K562 (cell line): ENCODE measurements around the gene FAM219B. TPM values are rescaled to one million over a fixed set of nuclear protein-coding genes. Genes with fewer than 3 reads are reported as not detected.
A peak's percentile ranks its signal among the peaks of the same experiment; 100 is the strongest.

ENCODE experiments used
- ATAC-seq: fragments of 200-7000 bp; cut with Tn5 transposase; 3 replicates; pipeline ENCODE4 v1.9.1; 2020; ENCODE audit warnings: moderate library complexity
- BruUV-seq: library from RNA; stranded (reverse); fragments of 400-500 nt; replicated peaks from 2 replicates; lab custom pipeline; 2021; lab: Mats Ljungman, UMichigan
- CTCF ChIA-PET: fragments of 300-600 bp; formaldehyde crosslinking; extraction: SDS; loops from one replicate; lab custom pipeline; 2021; ENCODE audit warnings: low intra/inter-chr PET ratio; lab: Yijun Ruan, JAX
- POLR2A ChIA-PET: fragments of 300-600, 350-650 bp; sonication (Branson Sonifier 250); formaldehyde crosslinking; extraction: SDS; loops from one replicate; lab custom pipeline; 2021; ENCODE audit warnings: antibody characterized with exemption, inconsistent platforms; lab: Yijun Ruan, JAX
- DNase-seq, 4 experiments: peaks; one replicate each; pipeline versions ENCODE4 v3.0.0 to v3.0.0-alpha.2; 2011 to 2018; ENCODE audit warnings: low spot score in 3 of 4, mixed read lengths in 3 of 4; ENCODE audit errors: extremely low read depth in 1 of 4
- FAIRE-seq: peaks from 2 replicates; lab custom pipeline; 2011; peaks lifted over from hg19 to GRCh38; lab: Jason Lieb, UNC
- H2AFZ ChIP-seq: 2 replicates; pipeline ENCODE4 v1.6.0; 2011; ENCODE audit warnings: low read depth, low read length, control low read depth, inconsistent platforms
- H3K27ac ChIP-seq: fragments of 200-600 bp; 3 replicates; pipeline ENCODE4 v1.8.0; 2011; ENCODE audit warnings: low read depth, mild to moderate bottlenecking, control low read depth, inconsistent platforms, low read length, moderate library complexity, mixed read lengths; ENCODE audit errors: extremely low read depth
- H3K27me3 ChIP-seq, 2 experiments: fragments of 300-600 bp in 1 of 2; 2 replicates in 1 of 2; 3 replicates in 1 of 2; pipeline versions ENCODE4 v1.6.0 to v1.8.0; 2011; ENCODE audit warnings: inconsistent platforms in 2 of 2, low read length in 2 of 2, mild to moderate bottlenecking in 1 of 2, mixed read lengths in 1 of 2, moderate library complexity in 1 of 2; ENCODE audit not compliant: control insufficient read depth in 2 of 2, insufficient read depth in 2 of 2
- H3K36me3 ChIP-seq: fragments of 300-600 bp; 3 replicates; pipeline ENCODE4 v1.8.0; 2011; ENCODE audit warnings: mild to moderate bottlenecking, low read length, inconsistent platforms; ENCODE audit not compliant: control insufficient read depth, insufficient read depth
- H3K4me1 ChIP-seq, 2 experiments: fragments of 200-600 bp in 1 of 2; replicated peaks in 1 of 2; 2 replicates in 1 of 2; 3 replicates in 1 of 2; pipeline versions ENCODE4 v1.5.1 to v1.8.0; 2011; ENCODE audit warnings: inconsistent platforms in 2 of 2, low read length in 2 of 2, mild to moderate bottlenecking in 1 of 2, mixed read lengths in 1 of 2, moderate library complexity in 1 of 2; ENCODE audit not compliant: control insufficient read depth in 2 of 2, insufficient read depth in 2 of 2
- H3K4me2 ChIP-seq: 2 replicates; pipeline ENCODE4 v1.6.1; 2011; ENCODE audit warnings: low read length, control low read depth, inconsistent platforms, mixed read lengths; ENCODE audit not compliant: insufficient read depth
- H3K4me3 ChIP-seq: fragments of 200-600 bp; sonication (generic), shearing (Covaris generic); 2 replicates; pipeline ENCODE4 v1.5.1; 2016; ENCODE audit warnings: control low read depth, inconsistent platforms
- H3K79me2 ChIP-seq: fragments of 200-600 bp; 3 replicates; pipeline ENCODE4 v1.8.0; 2011; ENCODE audit warnings: low read length, inconsistent platforms; ENCODE audit not compliant: control insufficient read depth, insufficient read depth
- H3K9ac ChIP-seq, 2 experiments: 2 replicates each; pipeline versions ENCODE4 v1.6.0 to v1.6.1; 2011; ENCODE audit warnings: low read depth in 2 of 2, low read length in 2 of 2, control low read depth in 1 of 2, inconsistent platforms in 1 of 2, mild to moderate bottlenecking in 1 of 2, mixed read lengths in 1 of 2; ENCODE audit not compliant: insufficient read depth in 1 of 2
- H3K9me1 ChIP-seq: one replicate; pipeline ENCODE4 v1.6.0; 2011; ENCODE audit warnings: inconsistent platforms, mild to moderate bottlenecking, low read length, moderate library complexity; ENCODE audit not compliant: control insufficient read depth, insufficient read depth
- H3K9me3 ChIP-seq: replicated peaks from 2 replicates; pipeline ENCODE4 v1.5.1; 2011; ENCODE audit warnings: low read depth, low read length, inconsistent platforms; ENCODE audit not compliant: control insufficient read depth, insufficient read depth
- H4K20me1 ChIP-seq: replicated peaks from 2 replicates; pipeline ENCODE4 v1.6.1; 2011; ENCODE audit warnings: low read length, inconsistent platforms, mixed read lengths; ENCODE audit not compliant: control insufficient read depth, insufficient read depth
- ATF1 ChIP-seq, 2 experiments: fragments of 450-650 bp in 1 of 2; IDR thresholded peaks; 2 replicates each; pipeline ENCODE4 v1.6.1; 2016; ENCODE audit warnings: missing compliant biosample characterization in 1 of 2, missing genetic modification characterization in 1 of 2
- CEBPG ChIP-seq, 3 experiments: fragments of 200-800 bp in 1 of 3; sonication (Bioruptor generic) in 1 of 3; sonication (generic) in 1 of 3; formaldehyde crosslinking in 1 of 3; IDR thresholded peaks in 2 of 3; conservative IDR thresholded peaks in 1 of 3; 2 replicates each; pipeline versions ENCODE4 v1.6.1 to v1.8.0; 2016 to 2022; ENCODE audit warnings: missing compliant biosample characterization in 2 of 3, missing genetic modification characterization in 2 of 3, mild to moderate bottlenecking in 1 of 3, missing genetic modification reagents in 1 of 3
- CREM ChIP-seq: IDR thresholded peaks from 2 replicates; pipeline ENCODE4 v1.6.1; 2014; ENCODE audit warnings: antibody characterized with exemption, low read depth
- EGR1 ChIP-seq: fragments of 450-650 bp; conservative IDR thresholded peaks from 2 replicates; pipeline ENCODE4 v1.6.1; 2017; ENCODE audit warnings: mild to moderate bottlenecking
- ELF4 ChIP-seq: fragments of 450-650 bp; formaldehyde crosslinking; IDR thresholded peaks from 2 replicates; pipeline ENCODE4 v1.4.0; 2022; ENCODE audit warnings: missing genetic modification characterization
- LCOR ChIP-seq: sonication (generic); formaldehyde crosslinking; IDR thresholded peaks from 2 replicates; pipeline ENCODE4 v1.8.0; 2022; ENCODE audit warnings: mild to moderate bottlenecking, missing genetic modification reagents
- NFRKB ChIP-seq: fragments of 450-650 bp; IDR thresholded peaks from 2 replicates; pipeline ENCODE4 v1.6.1; 2016; ENCODE audit warnings: low read depth
- POLR2B ChIP-seq: fragments of 450-650 bp; IDR thresholded peaks from 2 replicates; pipeline ENCODE4 v1.6.1; 2018; ENCODE audit warnings: low read depth; ENCODE audit not compliant: partially characterized antibody
- RB1 ChIP-seq: fragments of 450-650 bp; IDR thresholded peaks from 2 replicates; pipeline ENCODE4 v1.6.1; 2017; ENCODE audit warnings: low read depth, mild to moderate bottlenecking
- SREBF2 ChIP-seq: sonication (generic); formaldehyde crosslinking; IDR thresholded peaks from 2 replicates; pipeline ENCODE4 v1.4.0; 2020; ENCODE audit warnings: mild to moderate bottlenecking, missing genetic modification reagents
- ZNF165 ChIP-seq: fragments of 250-450 bp; sonication (Bioruptor Pico); IDR thresholded peaks from 2 replicates; pipeline ENCODE4 v1.4.0; 2020; ENCODE audit warnings: borderline replicate concordance
- ZNF354B ChIP-seq: fragments of 250-450 bp; sonication (Bioruptor Pico); IDR thresholded peaks from 2 replicates; pipeline ENCODE4 v1.4.0; 2020
- ZNF717 ChIP-seq: fragments of 250-450 bp; sonication (Bioruptor Pico); IDR thresholded peaks from 2 replicates; pipeline ENCODE4 v1.5.0; 2021
- WGBS: fragments of 100-300 bp; shearing (Covaris generic); methylation state at CpG from one replicate; pipeline ENCODE4 v1.1.6; 2016; ENCODE audit warnings: low coverage, mixed read lengths; ENCODE audit not compliant: insufficient coverage; ENCODE audit errors: missing lambda C conversion rate; 5-methylcytosine and 5-hydroxymethylcytosine counted together
- in situ Hi-C: fragments of 300-500 bp; cut with MboI; formaldehyde crosslinking; loops from 4 replicates; pipeline ENCODE4 v1.15.0; 2018; ENCODE audit warnings: inconsistent platforms, mixed read lengths
- intact Hi-C: fragments of 100-400 bp; cut with micrococcal nuclease; formaldehyde crosslinking; loops from 2 replicates; pipeline ENCODE4 v1.14.2; 2022
- polyA plus RNA-seq, 8 experiments: library from polyadenylated mRNA; depleted of rRNA in 4 of 8; stranded (reverse) in 5 of 8; unstranded in 3 of 8; fragments of >200 nt; fragmentation: Nextera tagmentation in 2 of 8; fragmentation: Illumina TruSeq in 1 of 8; extraction: Ambion mirVana in 2 of 8; extraction: Trizol in 1 of 8; gene quantifications; 2 replicates each; pipeline versions ENCODE4 v1.2.1 to v1.2.3, GENCODE V29; 2011 to 2014; ENCODE audit warnings: inconsistent platforms in 1 of 8, missing spikeins in 1 of 8
- total RNA-seq, 7 experiments: library from RNA; depleted of rRNA in 6 of 7; stranded (reverse); fragments of >200 nt in 6 of 7; fragmentation: Illumina TruSeq in 2 of 7; extraction: Trizol in 2 of 7; gene quantifications; 2 replicates each; pipeline versions ENCODE4 v1.2.1 to v1.2.3, GENCODE V29; 2011 to 2021; ENCODE audit warnings: low replicate concordance in 1 of 7
- TF ChIP-seq, protein P1 (sequence below): IDR thresholded peaks from 2 replicates; pipeline ENCODE4 v1.6.1; 2016; ENCODE audit warnings: missing genetic modification characterization, missing compliant biosample characterization
- TF ChIP-seq, protein P2 (sequence below): fragments of 450-650 bp; IDR thresholded peaks from 2 replicates; pipeline ENCODE4 v1.6.1; 2016; ENCODE audit warnings: antibody characterized with exemption
- TF ChIP-seq, protein P3 (sequence below), 3 experiments: IDR thresholded peaks in 2 of 3; conservative IDR thresholded peaks in 1 of 3; 2 replicates each; pipeline ENCODE4 v1.5.1; 2011 to 2012; ENCODE audit warnings: low read length in 3 of 3, mild to moderate bottlenecking in 3 of 3, control low read depth in 2 of 3, improper control_type of control experiment in 1 of 3, inconsistent platforms in 1 of 3, low read depth in 1 of 3, mixed read lengths in 1 of 3, moderate library complexity in 1 of 3; ENCODE audit not compliant: insufficient read depth in 2 of 3

The FAM219B gene
- total and polyA plus RNA-seq, 9 of the 15 experiments (the other 6 are each of a cell fraction or from before 2014, with no cell fraction given): 6.8 to 50.4 (median 29.4) TPM

DNA sequence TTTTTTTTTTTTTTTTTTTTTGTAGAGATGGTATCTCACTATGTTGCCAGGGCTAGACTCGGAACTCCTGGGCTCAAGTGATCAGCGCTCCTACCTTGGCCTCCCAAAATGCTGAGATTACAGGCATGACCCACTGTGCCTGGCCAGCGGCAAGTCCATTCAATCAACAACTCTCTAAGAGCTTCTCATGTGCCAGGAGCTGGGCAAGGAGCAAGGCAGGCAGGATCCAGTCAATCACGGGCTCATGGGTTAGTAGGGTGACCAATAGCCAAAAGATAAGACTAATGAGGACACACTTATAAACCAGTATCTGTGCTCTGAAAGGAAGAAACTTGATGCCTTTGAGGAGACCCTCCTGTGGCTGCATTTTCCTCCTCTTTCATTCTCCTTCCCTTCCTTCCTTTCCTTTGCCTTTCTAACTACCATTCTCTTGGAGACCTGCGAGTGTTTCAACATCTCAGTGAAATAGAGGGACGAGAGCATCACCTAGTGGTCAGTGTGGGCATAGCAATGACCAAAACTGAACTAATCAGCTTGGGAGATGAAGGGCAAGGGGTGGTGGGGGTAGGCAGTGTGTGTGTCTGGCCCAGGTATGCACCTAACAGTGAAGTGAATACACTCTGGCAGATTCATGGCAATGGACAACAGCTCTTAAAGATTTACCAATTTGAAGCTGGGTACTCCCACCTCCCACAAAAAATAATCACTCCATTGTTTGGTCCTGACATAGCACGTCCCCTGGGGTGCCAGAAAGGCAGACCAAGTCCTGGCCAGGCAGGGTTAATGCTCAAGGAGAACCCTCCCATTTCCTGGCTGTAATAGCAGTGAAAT lies 43.6 kb upstream of the FAM219B start:
- peaks cover 29% of the 10 kb centered on the region for H4K20me1 ChIP-seq
- DNase-seq (peak; percentile 59 to 85 (median 66)), ATAC-seq (peak; percentile 67), FAIRE-seq (peak; percentile 91)
- no peaks in the 10 kb centered on the region; the same call in 2 of the 3 replicates for H3K79me2 ChIP-seq
- peaks cover 22 to 30% of the 10 kb centered on the region in 2 experiments; a peak in 4 of 5 replicates for H3K4me1 ChIP-seq
- BruUV-seq: no TSS peak
- H3K9me1 ChIP-seq: peaks cover 4% of the 10 kb centered on the region
- no peak overlapping the region for H3K4me3 ChIP-seq
- H3K4me2 ChIP-seq: no peak overlapping the region
- 18% methylated on average over 7 of the region's 7 CpGs for WGBS
- POLR2A ChIA-PET: interaction anchor here (0.6 to 0.9 kb wide), 4 partner anchors 12 to 181 kb away, joined by 3 to 4 read pairs (median 4); partner anchors contain the start of gene COX5A
- no peak overlapping the region for H2AFZ ChIP-seq
- in situ Hi-C loops (loop anchor here (5.0 kb wide), 1 partner anchor 313 kb away; no protein-coding TSS in a partner anchor), intact Hi-C loops (loop anchor here (1.0 to 10.0 kb wide), 7 partner anchors 43 to 575 kb away; partner anchors contain the start of genes C15orf39, FAM219B and ULK3)
- CTCF ChIA-PET: interaction anchor here (0.9 to 1.9 kb wide), 3 partner anchors 38 to 181 kb away, joined by 3 to 17 read pairs (median 9); no protein-coding TSS in a partner anchor
- no peaks in the 10 kb centered on the region for H3K36me3 ChIP-seq
- no peak overlapping the region for H3K27ac ChIP-seq
- H3K9me3 ChIP-seq: no peaks in the 10 kb centered on the region
- no peak overlapping the region for H3K9ac ChIP-seq
- H3K27me3 ChIP-seq: no peaks in the 10 kb centered on the region; a peak in 1 of 5 replicates
- TF ChIP-seq NFRKB (no peak), SREBF2 (CRISPR knock-in tag) (no peak), RB1 (peak; percentile 74), EGR1 (no peak), ZNF717 (CRISPR knock-in tag) (no peak), LCOR (CRISPR knock-in tag) (no peak), CREM (0 out of 2 replicates have a peak, but pooled peaks have one; percentile 41), CEBPG (CRISPR knock-in tag; IDR thresholded peaks at IDR 0.05) (peak; percentile 88), CEBPG (tag; conservative IDR thresholded peaks at IDR 0.05 in 1 of 2, IDR thresholded peaks at IDR 0.05 in 1 of 2) (peak; percentile 64 to 84), ZNF354B (no peak), ZNF165 (CRISPR knock-in tag) (no peak), POLR2B (no peak), ELF4 (0 out of 2 replicates have a peak, but pooled peaks have one; percentile 43), ATF1 (CRISPR knock-in tag; IDR thresholded peaks at IDR 0.05) (no peak), ATF1 (tag; IDR thresholded peaks at IDR 0.05) (no peak)
- TF ChIP-seq, protein P1, sequence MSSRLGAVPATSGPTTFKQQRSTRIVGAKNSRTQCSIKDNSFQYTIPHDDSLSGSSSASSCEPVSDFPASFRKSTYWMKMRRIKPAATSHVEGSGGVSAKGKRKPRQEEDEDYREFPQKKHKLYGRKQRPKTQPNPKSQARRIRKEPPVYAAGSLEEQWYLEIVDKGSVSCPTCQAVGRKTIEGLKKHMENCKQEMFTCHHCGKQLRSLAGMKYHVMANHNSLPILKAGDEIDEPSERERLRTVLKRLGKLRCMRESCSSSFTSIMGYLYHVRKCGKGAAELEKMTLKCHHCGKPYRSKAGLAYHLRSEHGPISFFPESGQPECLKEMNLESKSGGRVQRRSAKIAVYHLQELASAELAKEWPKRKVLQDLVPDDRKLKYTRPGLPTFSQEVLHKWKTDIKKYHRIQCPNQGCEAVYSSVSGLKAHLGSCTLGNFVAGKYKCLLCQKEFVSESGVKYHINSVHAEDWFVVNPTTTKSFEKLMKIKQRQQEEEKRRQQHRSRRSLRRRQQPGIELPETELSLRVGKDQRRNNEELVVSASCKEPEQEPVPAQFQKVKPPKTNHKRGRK (tag): no peak
- TF ChIP-seq, protein P2, sequence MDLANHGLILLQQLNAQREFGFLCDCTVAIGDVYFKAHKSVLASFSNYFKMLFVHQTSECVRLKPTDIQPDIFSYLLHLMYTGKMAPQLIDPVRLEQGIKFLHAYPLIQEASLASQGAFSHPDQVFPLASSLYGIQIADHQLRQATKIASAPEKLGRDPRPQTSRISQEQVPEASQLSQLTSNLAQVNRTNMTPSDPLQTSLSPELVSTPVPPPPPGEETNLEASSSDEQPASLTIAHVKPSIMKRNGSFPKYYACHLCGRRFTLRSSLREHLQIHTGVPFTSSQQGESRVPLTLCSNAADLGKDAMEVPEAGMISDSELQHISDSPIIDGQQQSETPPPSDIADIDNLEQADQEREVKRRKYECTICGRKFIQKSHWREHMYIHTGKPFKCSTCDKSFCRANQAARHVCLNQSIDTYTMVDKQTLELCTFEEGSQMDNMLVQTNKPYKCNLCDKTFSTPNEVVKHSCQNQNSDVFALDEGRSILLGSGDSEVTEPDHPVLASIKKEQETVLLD: no peak
- TF ChIP-seq, protein P3, sequence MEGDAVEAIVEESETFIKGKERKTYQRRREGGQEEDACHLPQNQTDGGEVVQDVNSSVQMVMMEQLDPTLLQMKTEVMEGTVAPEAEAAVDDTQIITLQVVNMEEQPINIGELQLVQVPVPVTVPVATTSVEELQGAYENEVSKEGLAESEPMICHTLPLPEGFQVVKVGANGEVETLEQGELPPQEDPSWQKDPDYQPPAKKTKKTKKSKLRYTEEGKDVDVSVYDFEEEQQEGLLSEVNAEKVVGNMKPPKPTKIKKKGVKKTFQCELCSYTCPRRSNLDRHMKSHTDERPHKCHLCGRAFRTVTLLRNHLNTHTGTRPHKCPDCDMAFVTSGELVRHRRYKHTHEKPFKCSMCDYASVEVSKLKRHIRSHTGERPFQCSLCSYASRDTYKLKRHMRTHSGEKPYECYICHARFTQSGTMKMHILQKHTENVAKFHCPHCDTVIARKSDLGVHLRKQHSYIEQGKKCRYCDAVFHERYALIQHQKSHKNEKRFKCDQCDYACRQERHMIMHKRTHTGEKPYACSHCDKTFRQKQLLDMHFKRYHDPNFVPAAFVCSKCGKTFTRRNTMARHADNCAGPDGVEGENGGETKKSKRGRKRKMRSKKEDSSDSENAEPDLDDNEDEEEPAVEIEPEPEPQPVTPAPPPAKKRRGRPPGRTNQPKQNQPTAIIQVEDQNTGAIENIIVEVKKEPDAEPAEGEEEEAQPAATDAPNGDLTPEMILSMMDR (IDR thresholded peaks at IDR 0.05 in 2 of 3, conservative IDR thresholded peaks at IDR 0.05 in 1 of 3; ENCODE audit: insufficient read depth in 2 of 3, low read depth in 1 of 3, low read length in 3 of 3): peak; percentile 92 to 99 (median 98)
